SK-N-MC (cell line): ENCODE results near the gene SAV1.

Experiments used
- EZH2 ChIP-seq: fragments of 200-600 bp; sonication (generic); IDR thresholded peaks from one replicate; pipeline ENCODE4 v1.6.1; 2017; ENCODE audit warnings: antibody characterized with exemption
- POLR2AphosphoS5 ChIP-seq: IDR thresholded peaks from 2 replicates; pipeline ENCODE4 v1.6.1; 2012; ENCODE audit warnings: mild to moderate bottlenecking, low read depth, low read length, borderline replicate concordance

DNA sequence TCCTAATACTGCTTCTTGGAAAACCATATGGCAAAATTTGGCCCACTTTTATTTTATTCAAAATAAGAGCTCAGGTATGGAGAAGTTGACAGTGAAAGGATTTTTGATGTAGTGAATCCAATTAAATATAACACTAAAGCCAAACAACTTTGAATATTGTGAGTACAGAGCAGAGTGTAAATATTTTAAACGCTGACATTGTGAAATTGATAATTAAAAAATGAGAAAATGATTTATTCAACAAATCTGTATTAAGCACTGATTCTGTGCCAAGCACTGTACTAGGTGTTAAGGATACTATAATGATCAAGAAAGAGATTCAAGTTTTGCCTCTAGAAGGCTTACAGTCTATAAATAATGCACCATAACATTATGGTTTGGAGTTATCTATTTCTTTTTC lies 57.6 kb downstream of the SAV1 start:
- TF ChIP-seq POLR2AphosphoS5 (no peak), EZH2 (no peak)
